Activated naive CD8-positive, alpha-beta T cell treated with anti-CD3 and anti-CD28 coated beads for 36 hours (primary cell): ENCODE data around the gene TMEM43. TPM values are rescaled to one million over a fixed set of nuclear protein-coding genes. Genes with fewer than 3 reads are reported as not detected.

ENCODE experiments used
- DNase-seq: peaks from one replicate; pipeline ENCODE4 v3.0.0; 2021
- H3K27ac Mint-ChIP-seq: one replicate; pipeline ENCODE4 v1.8.0; 2022; ENCODE audit warnings: mild to moderate bottlenecking, moderate library complexity, mixed read lengths
- H3K27me3 Mint-ChIP-seq: one replicate; pipeline ENCODE4 v1.8.0; 2022; ENCODE audit warnings: mild to moderate bottlenecking, mixed read lengths
- H3K36me3 Mint-ChIP-seq: one replicate; pipeline ENCODE4 v1.8.0; 2021; ENCODE audit warnings: mild to moderate bottlenecking, mixed read lengths
- H3K4me1 Mint-ChIP-seq: one replicate; pipeline ENCODE4 v1.8.0; 2021; ENCODE audit warnings: mixed read lengths
- H3K4me3 Mint-ChIP-seq: one replicate; pipeline ENCODE4 v1.8.0; 2022; ENCODE audit warnings: mild to moderate bottlenecking, moderate library complexity, mixed read lengths
- H3K9me3 Mint-ChIP-seq: one replicate; pipeline ENCODE4 v1.8.0; 2022; ENCODE audit warnings: mixed read lengths
- total RNA-seq, 2 experiments: library from RNA; stranded (reverse); gene quantifications; one replicate each; pipeline ENCODE4 v1.2.3, GENCODE V29; 2021

Gene TMEM43
- total RNA-seq, 2 experiments from 2014 or later: 26.8 to 27.0 TPM

DNA sequence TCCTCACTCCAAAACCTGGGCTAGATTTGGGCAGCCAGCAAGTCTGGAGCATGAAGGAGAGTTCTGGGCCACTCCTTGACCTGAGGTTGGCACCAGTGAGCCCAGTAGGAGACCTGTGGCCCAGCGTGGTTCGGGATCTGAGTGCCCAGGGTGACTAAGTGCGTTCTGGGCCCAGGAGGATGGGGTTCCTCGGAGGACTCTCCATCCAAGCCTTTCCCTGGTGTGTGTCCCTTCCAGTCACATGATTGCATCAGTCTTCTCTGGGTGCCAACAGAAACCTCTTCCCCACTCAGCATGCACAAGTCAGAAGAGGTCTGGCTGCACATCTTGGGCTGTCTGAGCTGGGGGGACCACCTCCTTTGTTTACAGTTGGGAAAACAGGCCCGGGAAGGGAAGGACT is 14.9 kb downstream of the TMEM43 start:
- peaks cover 25% of the 10 kb centered on the region for H3K36me3 Mint-ChIP-seq
- H3K27ac Mint-ChIP-seq: no peak overlapping the region
- H3K9me3 Mint-ChIP-seq: no peaks in the 10 kb centered on the region
- no peak overlapping the region for H3K4me3 Mint-ChIP-seq
- no peaks in the 10 kb centered on the region for H3K27me3 Mint-ChIP-seq
- H3K4me1 Mint-ChIP-seq: peaks cover 28% of the 10 kb centered on the region
- no peak for DNase-seq

DNA sequence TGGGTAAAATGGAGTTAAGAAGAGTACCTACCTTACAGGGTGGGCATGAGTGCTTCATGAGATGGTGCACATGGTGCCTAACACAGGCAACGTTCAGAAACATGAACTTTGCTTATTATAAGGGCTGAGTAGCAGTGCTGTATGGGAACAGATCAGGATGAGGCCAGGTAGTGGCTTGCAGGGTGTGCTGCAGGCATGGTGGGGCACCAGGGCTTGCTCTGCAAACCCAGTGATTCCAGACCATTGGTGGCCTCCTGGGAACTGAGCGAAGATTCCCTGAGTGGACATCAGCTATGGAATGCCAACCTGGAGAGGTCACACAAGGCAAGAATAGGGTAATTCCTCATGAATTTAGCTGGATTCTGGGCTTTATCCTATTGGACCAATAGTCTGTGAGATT is 15.8 kb downstream of the TMEM43 start:
- Mint-ChIP-seq H3K27ac (no peak overlapping the region), H3K9me3 (no peaks in the 10 kb centered on the region), H3K4me1 (peaks cover 33% of the 10 kb centered on the region), H3K4me3 (no peak overlapping the region), H3K36me3 (peaks cover 25% of the 10 kb centered on the region), H3K27me3 (no peaks in the 10 kb centered on the region)
- no peak for DNase-seq

- H3K4me1 Mint-ChIP-seq: peaks cover 35% of the 10 kb centered on the region
- no peaks in the 10 kb centered on the region for H3K9me3 Mint-ChIP-seq
- H3K4me3 Mint-ChIP-seq: no peak overlapping the region
- H3K36me3 Mint-ChIP-seq: peaks cover 22% of the 10 kb centered on the region
- peak overlapping the region; percentile 60 for H3K27ac Mint-ChIP-seq
- no peak for DNase-seq
- H3K27me3 Mint-ChIP-seq: no peaks in the 10 kb centered on the region
These were observed 16.3 kb downstream of the TMEM43 start for GRCh38 chr3:14141144-14141543.

GRCh38 chr3:14141602-14142341 is 16.9 kb downstream of the TMEM43 start:
- H3K36me3 Mint-ChIP-seq: peaks cover 20% of the 10 kb centered on the region
- no peaks in the 10 kb centered on the region for H3K9me3 Mint-ChIP-seq
- no peak overlapping the region for H3K4me3 Mint-ChIP-seq
- H3K27me3 Mint-ChIP-seq: no peaks in the 10 kb centered on the region
- H3K4me1 Mint-ChIP-seq: peaks cover 35% of the 10 kb centered on the region
- DNase-seq: no peak
- H3K27ac Mint-ChIP-seq: peak overlapping the region; percentile 76

DNA sequence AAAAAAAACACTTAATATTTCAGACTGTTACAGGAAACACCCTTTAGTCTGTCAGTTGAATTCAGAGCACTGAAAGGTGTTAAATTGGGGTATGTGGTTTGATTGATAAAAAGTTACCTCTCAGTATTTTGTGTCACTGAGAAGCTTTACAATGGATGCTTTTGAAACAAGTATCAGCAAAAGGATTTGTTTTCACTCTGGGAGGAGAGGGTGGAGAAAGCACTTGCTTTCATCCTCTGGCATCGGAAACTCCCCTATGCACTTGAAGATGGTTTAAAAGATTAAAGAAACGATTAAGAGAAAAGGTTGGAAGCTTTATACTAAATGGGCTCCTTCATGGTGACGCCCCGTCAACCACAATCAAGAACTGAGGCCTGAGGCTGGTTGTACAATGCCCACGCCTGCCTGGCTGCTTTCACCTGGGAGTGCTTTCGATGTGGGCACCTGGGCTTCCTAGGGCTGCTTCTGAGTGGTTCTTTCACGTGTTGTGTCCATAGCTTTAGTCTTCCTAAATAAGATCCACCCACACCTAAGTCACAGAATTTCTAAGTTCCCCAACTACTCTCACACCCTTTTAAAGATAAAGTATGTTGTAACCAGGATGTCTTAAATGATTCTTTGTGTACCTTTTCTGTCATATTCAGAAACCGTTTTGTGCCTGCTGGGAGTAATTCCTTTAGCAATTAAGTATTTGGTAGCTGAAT is 17.9 kb downstream of the TMEM43 start:
- Mint-ChIP-seq H3K4me1 (peaks cover 35% of the 10 kb centered on the region), H3K4me3 (no peak overlapping the region), H3K36me3 (peaks cover 20% of the 10 kb centered on the region), H3K9me3 (no peaks in the 10 kb centered on the region), H3K27me3 (no peaks in the 10 kb centered on the region), H3K27ac (peak overlapping the region; percentile 76)
- DNase-seq: peak; percentile 23

DNA sequence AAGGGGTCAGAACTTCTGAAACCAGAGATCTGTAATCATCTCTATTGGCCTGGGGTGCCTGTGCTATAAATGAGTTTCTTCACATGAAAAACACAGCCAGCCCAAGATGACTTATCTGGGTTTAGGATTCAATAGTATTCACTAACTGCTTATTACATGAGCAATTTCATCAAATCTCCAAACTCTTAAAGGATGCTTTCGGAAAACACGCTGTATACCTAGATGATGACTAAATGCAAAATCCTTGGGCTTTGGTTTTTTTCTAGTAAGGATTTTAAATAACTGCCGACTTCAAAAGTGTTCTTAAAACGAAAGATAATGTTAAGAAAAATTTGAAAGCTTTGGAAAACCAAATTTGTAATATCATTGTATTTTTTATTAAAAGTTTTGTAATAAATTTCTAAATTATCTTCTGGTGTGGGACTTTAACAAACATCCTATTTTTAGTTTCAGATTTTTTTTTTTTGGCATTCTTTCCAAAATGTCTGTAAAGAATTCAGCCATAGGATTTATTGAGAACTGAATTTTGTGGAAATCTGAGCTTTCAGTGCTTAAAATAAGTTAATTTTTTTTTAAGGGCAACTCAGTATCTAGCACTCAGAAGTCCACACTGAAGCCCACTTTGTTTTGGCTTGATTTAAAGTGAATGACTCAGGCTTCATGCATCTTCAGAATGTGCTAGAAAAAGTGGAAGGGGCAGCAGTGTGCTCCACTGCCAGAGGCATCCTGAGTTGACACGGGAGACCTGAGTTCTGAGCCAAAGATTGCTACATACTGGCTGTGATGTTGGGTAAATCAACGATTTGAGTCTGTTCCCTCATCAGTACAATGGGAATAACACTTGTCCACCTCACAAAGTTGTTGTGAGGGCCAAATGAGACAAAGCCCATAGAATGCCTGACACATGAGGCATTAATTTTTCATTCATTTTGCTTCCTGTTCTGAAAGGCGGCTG is 18.7 kb downstream of the TMEM43 start:
- peaks cover 35% of the 10 kb centered on the region for H3K4me1 Mint-ChIP-seq
- H3K9me3 Mint-ChIP-seq: no peaks in the 10 kb centered on the region
- no peak overlapping the region for H3K4me3 Mint-ChIP-seq
- peaks cover 20% of the 10 kb centered on the region for H3K36me3 Mint-ChIP-seq
- no peaks in the 10 kb centered on the region for H3K27me3 Mint-ChIP-seq
- H3K27ac Mint-ChIP-seq: peak overlapping the region; percentile 85
- no peak for DNase-seq

GRCh38 chr3:14144423-14145075 is 19.7 kb downstream of the TMEM43 start:
- H3K36me3 Mint-ChIP-seq: peaks cover 20% of the 10 kb centered on the region
- peaks cover 35% of the 10 kb centered on the region for H3K4me1 Mint-ChIP-seq
- peak overlapping the region; percentile 90 for H3K27ac Mint-ChIP-seq
- DNase-seq: peak; percentile 58
- H3K9me3 Mint-ChIP-seq: no peaks in the 10 kb centered on the region
- no peaks in the 10 kb centered on the region for H3K27me3 Mint-ChIP-seq
- H3K4me3 Mint-ChIP-seq: peak overlapping the region; percentile 43

- DNase-seq: no peak
- Mint-ChIP-seq H3K4me3 (no peak overlapping the region), H3K36me3 (peaks cover 20% of the 10 kb centered on the region), H3K4me1 (peaks cover 35% of the 10 kb centered on the region), H3K9me3 (no peaks in the 10 kb centered on the region), H3K27ac (peak overlapping the region; percentile 59), H3K27me3 (no peaks in the 10 kb centered on the region)
These were observed 20.4 kb downstream of the TMEM43 start for GRCh38 chr3:14145236-14145635.

DNA sequence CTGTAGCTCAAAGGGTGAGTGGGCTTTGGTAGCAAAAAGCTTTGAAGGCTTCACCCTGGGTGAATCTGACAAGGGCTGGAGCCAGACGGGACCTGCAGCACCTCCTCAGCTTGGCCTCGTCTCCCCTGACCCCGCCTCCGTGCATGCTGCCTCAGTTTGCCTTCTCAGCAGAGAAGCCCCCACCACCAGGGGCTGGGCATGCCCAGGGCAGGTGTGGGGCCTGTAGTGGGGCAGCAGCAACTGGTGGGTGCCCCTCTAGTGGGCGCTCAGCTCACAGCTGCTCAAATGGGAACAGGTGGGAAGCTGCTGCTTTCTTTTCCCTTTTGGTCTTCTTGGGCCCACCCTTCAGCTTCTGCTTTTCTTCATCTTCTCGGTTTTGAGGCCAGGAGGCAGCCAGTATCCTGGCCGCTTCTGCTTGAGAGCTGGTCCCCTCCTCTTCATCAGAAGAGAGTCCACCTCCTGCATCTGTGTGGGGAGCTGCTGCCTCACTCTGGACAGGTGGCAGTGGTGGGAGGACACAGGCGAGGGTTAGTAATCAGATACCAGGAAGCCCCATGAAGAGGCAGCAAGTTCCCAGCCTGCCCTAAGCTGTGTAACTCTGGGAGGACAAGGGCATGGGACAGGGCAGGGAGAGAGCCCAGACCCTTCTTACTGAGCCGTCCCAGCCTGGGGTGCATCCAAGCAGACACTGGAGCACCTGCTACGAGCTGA is 21.0 kb downstream of the TMEM43 start:
- peaks cover 35% of the 10 kb centered on the region for H3K4me1 Mint-ChIP-seq
- H3K27me3 Mint-ChIP-seq: no peaks in the 10 kb centered on the region
- H3K36me3 Mint-ChIP-seq: peaks cover 20% of the 10 kb centered on the region
- no peaks in the 10 kb centered on the region for H3K9me3 Mint-ChIP-seq
- no peak overlapping the region for H3K4me3 Mint-ChIP-seq
- H3K27ac Mint-ChIP-seq: no peak overlapping the region
- no peak for DNase-seq

GRCh38 chr3:14146381-14147065 is 21.7 kb downstream of the TMEM43 start:
- H3K4me1 Mint-ChIP-seq: peaks cover 32% of the 10 kb centered on the region
- no peaks in the 10 kb centered on the region for H3K27me3 Mint-ChIP-seq
- H3K9me3 Mint-ChIP-seq: no peaks in the 10 kb centered on the region
- peaks cover 20% of the 10 kb centered on the region for H3K36me3 Mint-ChIP-seq
- H3K27ac Mint-ChIP-seq: no peak overlapping the region
- no peak overlapping the region for H3K4me3 Mint-ChIP-seq
- no peak for DNase-seq

- no peak for DNase-seq
- Mint-ChIP-seq H3K27me3 (no peaks in the 10 kb centered on the region), H3K4me3 (no peak overlapping the region), H3K4me1 (peaks cover 28% of the 10 kb centered on the region), H3K36me3 (peaks cover 15% of the 10 kb centered on the region), H3K9me3 (no peaks in the 10 kb centered on the region), H3K27ac (no peak overlapping the region)
These were observed 22.2 kb downstream of the TMEM43 start for GRCh38 chr3:14147066-14147435.

DNA sequence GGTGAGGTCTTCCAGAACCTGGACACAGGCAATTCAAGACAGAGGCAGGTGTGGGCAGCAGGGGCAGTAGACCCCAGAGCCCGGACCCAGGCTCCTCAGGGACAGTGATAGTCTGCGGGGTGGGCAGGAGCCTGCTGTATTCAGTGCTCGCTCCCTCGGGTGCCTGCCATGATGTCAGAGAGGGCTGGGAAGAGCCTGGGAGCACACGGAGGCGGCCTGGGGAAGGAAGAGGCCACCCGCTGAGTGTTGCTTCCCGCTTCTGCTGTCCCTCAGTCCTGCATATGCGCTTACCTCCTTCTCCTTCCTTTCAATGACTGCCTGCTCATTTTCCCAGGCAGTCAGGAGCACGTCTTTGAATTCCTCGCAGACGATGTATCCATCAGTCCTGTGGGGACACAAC is 22.8 kb downstream of the TMEM43 start:
- no peaks in the 10 kb centered on the region for H3K9me3 Mint-ChIP-seq
- H3K27ac Mint-ChIP-seq: no peak overlapping the region
- peaks cover 10% of the 10 kb centered on the region for H3K36me3 Mint-ChIP-seq
- H3K27me3 Mint-ChIP-seq: no peaks in the 10 kb centered on the region
- no peak for DNase-seq
- peaks cover 22% of the 10 kb centered on the region for H3K4me1 Mint-ChIP-seq
- H3K4me3 Mint-ChIP-seq: no peak overlapping the region

DNA sequence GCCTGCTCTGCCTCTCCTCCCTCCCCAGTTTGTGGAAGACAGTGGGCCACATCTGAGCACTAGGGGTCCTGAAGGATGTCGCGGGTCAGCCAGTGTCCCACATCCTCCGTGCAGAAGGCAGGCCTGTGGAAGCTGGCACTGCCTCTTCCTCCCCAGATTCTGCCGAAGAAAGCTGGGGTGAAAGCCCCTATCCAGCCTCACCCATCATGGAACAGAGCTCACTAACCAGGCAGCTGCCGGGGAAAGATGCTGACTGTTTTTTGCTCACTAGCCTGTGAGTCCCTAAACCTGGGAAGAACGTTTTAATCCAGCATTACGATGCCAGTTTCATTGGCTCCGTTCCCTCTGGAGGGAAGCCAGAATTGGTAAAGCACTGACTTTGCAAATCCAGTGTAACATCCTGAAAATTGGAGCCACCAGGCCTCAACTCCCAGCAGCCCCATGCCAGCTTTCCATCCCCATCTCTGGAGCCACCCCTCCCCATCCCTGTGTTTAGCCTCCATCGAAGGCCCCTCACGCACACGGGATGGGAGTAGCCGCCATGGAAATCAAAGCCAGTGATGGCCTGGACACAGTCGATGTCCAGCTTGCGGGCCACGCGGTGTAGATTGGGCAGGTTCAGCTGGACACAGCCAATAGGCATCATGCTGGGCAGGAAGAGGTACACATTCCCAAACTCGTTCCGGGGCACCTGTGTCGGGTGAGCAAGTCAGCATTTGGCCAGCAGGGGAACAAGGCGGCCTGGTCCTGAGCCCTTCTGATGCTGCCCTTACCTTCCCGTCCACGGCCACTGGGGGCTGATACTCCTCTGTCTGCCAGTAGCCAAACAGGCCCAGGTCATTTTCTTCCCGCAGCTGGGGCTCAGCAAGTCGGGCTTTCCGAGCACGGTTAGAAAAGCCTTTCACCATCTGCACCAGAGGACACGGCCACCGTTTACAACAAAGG is 23.5 kb downstream of the TMEM43 start:
- Mint-ChIP-seq H3K36me3 (peaks cover 8% of the 10 kb centered on the region), H3K27ac (no peak overlapping the region), H3K4me1 (peaks cover 17% of the 10 kb centered on the region), H3K27me3 (no peaks in the 10 kb centered on the region), H3K9me3 (no peaks in the 10 kb centered on the region), H3K4me3 (no peak overlapping the region)
- DNase-seq: no peak
